Testis (tissue), 3 donors: Measurements from ENCODE around the gene SACM1L. TPM values are rescaled to one million over a fixed set of nuclear protein-coding genes. Genes with fewer than 3 reads are reported as not detected.

ENCODE experiments used
- DNase-seq: peaks from one replicate; pipeline ENCODE4 v3.0.0-alpha.2; 2019
- H3K27ac ChIP-seq, 2 donors: fragments of 200-600 bp; sonication (generic); one replicate each; pipeline ENCODE4 v1.5.1; 2019
- H3K27me3 ChIP-seq: fragments of 200-600 bp; sonication (generic); one replicate; pipeline ENCODE4 v1.5.1; 2019
- H3K36me3 ChIP-seq: fragments of 200-600 bp; sonication (generic); one replicate; pipeline ENCODE4 v1.5.1; 2017; ENCODE audit warnings: low read depth; ENCODE audit errors: missing control alignments
- H3K4me1 ChIP-seq: fragments of 200-600 bp; sonication (generic); one replicate; pipeline ENCODE4 v1.5.1; 2019
- H3K4me3 ChIP-seq, 2 donors: fragments of 200-600 bp; sonication (generic); one replicate each; pipeline ENCODE4 v1.5.1; 2017 to 2019
- H3K9me3 ChIP-seq: fragments of 200-600 bp; sonication (generic); one replicate; pipeline ENCODE4 v1.5.1; 2017
- POLR2A ChIP-seq: fragments of 450-650 bp; IDR thresholded peaks from one replicate; pipeline ENCODE4 v1.6.1; 2017; ENCODE audit warnings: antibody characterized with exemption, mild to moderate bottlenecking, moderate library complexity
- WGBS, 2 donors: methylation state at CpG; one replicate each; pipeline ENCODE4 v1.1.5; 2018; 5-methylcytosine and 5-hydroxymethylcytosine counted together
- intact Hi-C: fragments of 100-400 bp; cut with DNase I; formaldehyde crosslinking; loops from one replicate; pipeline ENCODE4 v1.15.1; 2023; ENCODE audit warnings: low total_unique reads
- polyA plus RNA-seq: library from polyadenylated mRNA; stranded (reverse); fragments of 350-450 nt; fragmentation: Illumina TruSeq; extraction: RNeasy Lipid Tissue Mini Kit (QIAGEN cat#74804); gene quantifications from one replicate; pipeline ENCODE4 v1.2.3, GENCODE V29; 2014; ENCODE audit warnings: low read depth, low replicate concordance; ENCODE audit not compliant: insufficient read depth
- total RNA-seq, 2 donors: library from RNA; depleted of rRNA; stranded (reverse); fragments of >200 nt; gene quantifications; one replicate each; pipeline ENCODE4 v1.2.3, GENCODE V29; 2016
- TF ChIP-seq, protein P1 (sequence below), 3 experiments: fragments of 450-650 bp in 2 of 3; fragments of 200-600 bp in 1 of 3; sonication (generic) in 1 of 3; IDR thresholded peaks; one replicate each; pipeline ENCODE4 v1.5.1; 2016 to 2019; ENCODE audit warnings: antibody characterized with exemption in 3 of 3, mild to moderate bottlenecking in 2 of 3, moderate library complexity in 1 of 3

Gene SACM1L
- total and polyA plus RNA-seq, 3 donors from 2014 or later, result 25.9 to 60.1 (median 48.3) TPM

DNA sequence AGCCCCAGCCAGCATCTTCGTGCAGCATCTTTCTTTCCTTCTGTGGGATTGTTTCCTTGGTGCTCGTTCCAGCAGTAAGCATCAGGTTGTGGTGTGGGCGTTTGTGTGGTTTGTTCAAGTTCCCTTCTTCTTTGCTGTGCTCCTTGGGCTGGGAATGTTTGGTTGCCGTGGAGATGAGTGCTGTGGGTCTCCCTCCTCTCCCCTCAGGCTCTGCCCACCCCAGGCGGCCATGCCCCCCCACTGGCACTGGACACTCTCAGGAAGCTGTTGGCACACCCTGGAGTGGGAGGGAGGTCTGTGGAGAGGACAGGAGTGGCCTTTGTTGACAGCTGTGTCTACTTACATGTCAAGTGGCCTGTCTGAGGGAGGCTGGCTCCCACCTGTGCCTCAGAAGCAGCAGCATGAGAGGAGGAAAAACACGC, 46.5 kb upstream of the SACM1L start:
- Histone ChIP-seq H3K4me1 (no peaks in the 10 kb centered on the region), H3K27me3 (no peaks in the 10 kb centered on the region), H3K9me3 (no peaks in the 10 kb centered on the region), H3K27ac (no peak overlapping the region), H3K36me3 (no peaks in the 10 kb centered on the region), H3K4me3 (no peak overlapping the region)
- intact Hi-C loops, result no loop called here
- TF ChIP-seq POLR2A, result no peak
- TF ChIP-seq, protein P1, sequence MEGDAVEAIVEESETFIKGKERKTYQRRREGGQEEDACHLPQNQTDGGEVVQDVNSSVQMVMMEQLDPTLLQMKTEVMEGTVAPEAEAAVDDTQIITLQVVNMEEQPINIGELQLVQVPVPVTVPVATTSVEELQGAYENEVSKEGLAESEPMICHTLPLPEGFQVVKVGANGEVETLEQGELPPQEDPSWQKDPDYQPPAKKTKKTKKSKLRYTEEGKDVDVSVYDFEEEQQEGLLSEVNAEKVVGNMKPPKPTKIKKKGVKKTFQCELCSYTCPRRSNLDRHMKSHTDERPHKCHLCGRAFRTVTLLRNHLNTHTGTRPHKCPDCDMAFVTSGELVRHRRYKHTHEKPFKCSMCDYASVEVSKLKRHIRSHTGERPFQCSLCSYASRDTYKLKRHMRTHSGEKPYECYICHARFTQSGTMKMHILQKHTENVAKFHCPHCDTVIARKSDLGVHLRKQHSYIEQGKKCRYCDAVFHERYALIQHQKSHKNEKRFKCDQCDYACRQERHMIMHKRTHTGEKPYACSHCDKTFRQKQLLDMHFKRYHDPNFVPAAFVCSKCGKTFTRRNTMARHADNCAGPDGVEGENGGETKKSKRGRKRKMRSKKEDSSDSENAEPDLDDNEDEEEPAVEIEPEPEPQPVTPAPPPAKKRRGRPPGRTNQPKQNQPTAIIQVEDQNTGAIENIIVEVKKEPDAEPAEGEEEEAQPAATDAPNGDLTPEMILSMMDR (IDR thresholded peaks at IDR 0.05), result no peak
- DNase-seq, result no peak
- WGBS, 2 donors, result 71 to 82% methylated on average over 5 to 6 of the region's 6 CpGs

DNA sequence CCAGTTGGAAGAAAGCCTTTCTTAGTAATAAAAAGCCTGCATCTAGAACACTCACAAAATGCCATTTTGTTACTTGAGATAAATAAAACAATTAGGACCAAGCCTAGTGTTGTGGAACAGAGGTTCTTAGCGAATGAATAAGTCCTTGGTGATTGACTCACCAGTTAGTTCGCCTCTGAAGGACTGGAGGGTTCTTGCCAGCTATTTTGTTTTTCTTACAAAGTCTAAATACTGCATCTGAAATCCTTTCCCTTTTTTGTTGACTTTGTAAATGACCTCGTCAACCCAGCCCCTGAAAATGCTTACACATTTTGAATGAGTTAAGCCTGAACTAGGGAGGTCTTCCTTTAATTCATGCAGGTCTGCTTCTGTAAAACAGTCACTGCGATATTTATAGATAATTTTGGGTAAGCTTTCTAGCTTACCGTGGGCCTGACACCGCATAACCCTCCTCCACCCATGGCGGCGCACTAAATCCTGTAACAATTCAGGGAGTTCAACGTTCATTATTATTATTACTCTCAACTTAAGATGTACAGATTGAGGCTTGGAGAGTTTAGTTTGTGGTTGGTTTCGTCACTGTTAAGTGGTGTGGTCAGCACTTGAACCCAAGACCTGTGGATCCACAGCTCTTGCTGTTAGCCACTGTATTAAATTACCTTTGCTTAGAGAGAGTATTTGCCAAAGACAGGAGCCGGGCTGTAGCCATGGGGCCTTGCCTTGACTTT, 45.0 kb upstream of the SACM1L start:
- H3K4me1 ChIP-seq, result no peaks in the 10 kb centered on the region
- intact Hi-C loops, result no loop called here
- no peak for TF ChIP-seq POLR2A
- TF ChIP-seq, protein P1 (IDR thresholded peaks at IDR 0.05), result no peak
- 80 to 81% methylated on average over 11 of the region's 11 CpGs for WGBS, 2 donors
- H3K4me3 ChIP-seq, result no peak overlapping the region
- no peak for DNase-seq
- no peak overlapping the region for H3K27ac ChIP-seq
- H3K9me3 ChIP-seq, result no peaks in the 10 kb centered on the region
- no peaks in the 10 kb centered on the region for H3K27me3 ChIP-seq
- H3K36me3 ChIP-seq, result no peaks in the 10 kb centered on the region

DNA sequence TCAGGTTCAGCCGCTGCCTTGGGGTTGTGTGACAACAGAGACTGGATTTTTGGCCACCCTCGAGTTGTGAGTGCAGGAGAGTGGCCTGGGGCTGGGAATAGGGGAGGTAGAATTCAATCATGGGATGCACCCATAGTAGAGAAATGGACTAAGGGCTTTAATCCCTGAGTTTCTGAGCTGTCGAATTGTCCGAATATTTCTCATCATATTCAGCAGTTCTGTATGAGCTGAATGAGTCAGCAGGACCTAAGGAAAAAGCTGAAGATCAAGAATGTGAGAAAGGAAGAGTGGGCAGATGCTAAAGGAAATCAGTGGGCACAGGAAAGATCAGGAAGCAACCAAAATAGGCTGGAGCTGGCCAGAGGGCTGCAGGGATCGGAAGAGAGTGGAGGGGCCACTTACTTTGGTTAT, 44.4 kb upstream of the SACM1L start:
- H3K4me1 ChIP-seq, result no peaks in the 10 kb centered on the region

DNA sequence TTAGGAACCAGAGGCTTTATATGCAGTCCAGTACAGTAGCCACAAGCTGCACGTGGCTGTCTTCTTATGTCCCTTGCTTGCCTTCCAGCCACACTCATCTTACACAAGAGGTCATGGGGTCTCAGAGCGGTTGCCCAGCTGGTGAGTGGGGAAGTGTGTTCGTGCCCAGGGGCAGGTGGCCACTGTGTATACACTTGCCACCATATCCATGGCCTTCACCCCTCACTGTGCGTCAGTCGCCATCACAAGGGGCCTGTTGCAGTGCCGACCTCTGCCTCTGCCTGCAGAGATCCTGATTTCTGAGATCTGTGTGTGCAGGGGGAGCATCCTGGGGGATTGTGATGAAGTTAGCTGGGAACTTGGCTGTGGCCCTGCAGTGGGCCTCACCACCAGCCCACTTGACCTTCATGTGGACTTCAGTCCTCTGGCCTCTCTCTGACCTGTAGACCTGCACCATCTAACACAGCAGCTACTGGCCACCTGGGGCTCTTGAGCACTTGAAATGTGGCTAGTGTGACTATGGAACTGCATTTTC, 43.1 kb upstream of the SACM1L start:
- Histone ChIP-seq H3K4me1 (no peaks in the 10 kb centered on the region), H3K4me3 (no peak overlapping the region), H3K27me3 (no peaks in the 10 kb centered on the region), H3K36me3 (no peaks in the 10 kb centered on the region), H3K9me3 (no peaks in the 10 kb centered on the region), H3K27ac (no peak overlapping the region)
- TF ChIP-seq, protein P1 (IDR thresholded peaks at IDR 0.05), result no peak
- no peak for TF ChIP-seq POLR2A
- intact Hi-C loops, result no loop called here
- DNase-seq, result peak; percentile 32
- WGBS, 2 donors, result 83 to 89% methylated on average over 6 of the region's 6 CpGs

More for the DNA sequence above, 44.4 kb upstream of the SACM1L start:
- no peak overlapping the region for H3K27ac ChIP-seq
- no peaks in the 10 kb centered on the region for H3K27me3 ChIP-seq
- H3K4me3 ChIP-seq, result no peak overlapping the region
- no peaks in the 10 kb centered on the region for H3K36me3 ChIP-seq
- no peaks in the 10 kb centered on the region for H3K9me3 ChIP-seq
- intact Hi-C loops, result no loop called here
- DNase-seq, result no peak
- 57 to 71% methylated on average over 5 of the region's 5 CpGs for WGBS, 2 donors
- TF ChIP-seq POLR2A, result no peak
- TF ChIP-seq, protein P1 (IDR thresholded peaks at IDR 0.05), result no peak
